GM12878 (cell line): ENCODE data around the gene CREB5. TPM values are rescaled to one million over a fixed set of nuclear protein-coding genes. Genes with fewer than 3 reads are reported as not detected.

Experiments
- ATAC-seq: fragments of 200-7000 bp; cut with Tn5 transposase; 3 replicates; pipeline ENCODE4 v1.9.1; 2020; ENCODE audit warnings: mild to moderate bottlenecking, moderate library complexity
- BruUV-seq: library from RNA; stranded (reverse); fragments of 400-500 nt; replicated peaks from 2 replicates; lab custom pipeline; 2021; lab: Mats Ljungman, UMichigan
- CTCF ChIA-PET: fragments of 300-600 bp; sonication (Branson Sonifier 250); formaldehyde crosslinking; extraction: SDS; loops from one replicate; lab custom pipeline; 2021; ENCODE audit warnings: inconsistent platforms; lab: Yijun Ruan, JAX
- POLR2A ChIA-PET: fragments of 350-600 bp; formaldehyde crosslinking; extraction: SDS; loops from one replicate; lab custom pipeline; 2021; ENCODE audit warnings: inconsistent platforms; lab: Charles Lee
- RAD21 ChIA-PET: fragments of 300-600 bp; sonication (Branson Sonifier 250); formaldehyde crosslinking; loops from one replicate; lab custom pipeline; 2023; ENCODE audit warnings: antibody characterized with exemption; ENCODE audit not compliant: unreplicated experiment; lab: Charles Lee
- SMC1A ChIA-PET: fragments of 300-600 bp; sonication (Branson Sonifier 250); formaldehyde crosslinking; loops from one replicate; lab custom pipeline; 2023; ENCODE audit not compliant: unreplicated experiment, uncharacterized antibody; lab: Charles Lee
- DNase-seq: peaks from one replicate; pipeline ENCODE4 v3.0.0-alpha.2; 2011; ENCODE audit warnings: low read depth, low spot score
- FAIRE-seq: peaks from 3 replicates; lab custom pipeline; 2011; peaks lifted over from hg19 to GRCh38; lab: Jason Lieb, UNC
- H2AFZ ChIP-seq: 2 replicates; pipeline ENCODE4 v1.6.0; 2011; ENCODE audit warnings: low read depth, low read length, control low read depth; ENCODE audit not compliant: control insufficient read depth
- H3K27ac ChIP-seq: 2 replicates; pipeline ENCODE4 v1.5.1; 2011; ENCODE audit warnings: control low read depth; ENCODE audit not compliant: control insufficient read depth, insufficient read depth
- H3K27me3 ChIP-seq, 2 experiments: replicated peaks in 1 of 2; 2 replicates each; pipeline versions ENCODE4 v1.6.0 to v1.6.1; 2011; ENCODE audit warnings: low read length in 1 of 2; ENCODE audit not compliant: control insufficient read depth in 2 of 2, insufficient read depth in 2 of 2
- H3K36me3 ChIP-seq, 2 experiments: 2 replicates each; pipeline ENCODE4 v1.5.1; 2011; ENCODE audit warnings: low read length in 1 of 2; ENCODE audit not compliant: control insufficient read depth in 2 of 2, insufficient read depth in 2 of 2
- H3K4me1 ChIP-seq: 2 replicates; pipeline ENCODE4 v1.6.1; 2011; ENCODE audit warnings: mild to moderate bottlenecking, low read length, moderate library complexity, mixed read lengths; ENCODE audit not compliant: control insufficient read depth, insufficient read depth
- H3K4me2 ChIP-seq: 2 replicates; pipeline ENCODE4 v1.6.0; 2011; ENCODE audit warnings: control low read depth; ENCODE audit not compliant: control insufficient read depth, insufficient read depth
- H3K4me3 ChIP-seq: fragments of 200-600 bp; sonication (generic); 2 replicates; pipeline ENCODE4 v1.5.1; 2016
- H3K79me2 ChIP-seq: 2 replicates; pipeline ENCODE4 v1.6.0; 2011; ENCODE audit warnings: low read length; ENCODE audit not compliant: control insufficient read depth, insufficient read depth
- H3K9ac ChIP-seq: 2 replicates; pipeline ENCODE4 v1.8.0; 2011; ENCODE audit warnings: low read length, control low read depth, mixed read lengths; ENCODE audit not compliant: control insufficient read depth, insufficient read depth
- H3K9me3 ChIP-seq: replicated peaks from 3 replicates; pipeline ENCODE4 v1.5.1; 2011; ENCODE audit warnings: mild to moderate bottlenecking, low read length; ENCODE audit not compliant: control insufficient read depth, insufficient read depth
- H4K20me1 ChIP-seq: 2 replicates; pipeline ENCODE4 v1.6.0; 2011; ENCODE audit not compliant: control insufficient read depth, insufficient read depth
- FOXM1 ChIP-seq: IDR thresholded peaks from 2 replicates; pipeline ENCODE4 v1.6.1; 2012; ENCODE audit warnings: low read depth, mild to moderate bottlenecking, inconsistent platforms, low read length, moderate library complexity
- JUND ChIP-seq: IDR thresholded peaks from 2 replicates; pipeline ENCODE4 v1.6.1; 2012; ENCODE audit warnings: low read depth, mild to moderate bottlenecking, low read length, improper control_type of control experiment, moderate library complexity
- MTA3 ChIP-seq: IDR thresholded peaks from 2 replicates; pipeline ENCODE4 v1.6.1; 2012; ENCODE audit warnings: low read length, inconsistent platforms, borderline replicate concordance
- NFXL1 ChIP-seq: fragments of 450-650 bp; IDR thresholded peaks from 2 replicates; pipeline ENCODE4 v1.6.1; 2017; ENCODE audit warnings: antibody characterized with exemption, mild to moderate bottlenecking, borderline replicate concordance
- NR2F1 ChIP-seq: fragments of 450-650 bp; conservative IDR thresholded peaks from 2 replicates; pipeline ENCODE4 v1.6.1; 2017; ENCODE audit warnings: mild to moderate bottlenecking
- NRF1 ChIP-seq: conservative IDR thresholded peaks from 2 replicates; pipeline ENCODE4 v1.6.1; 2011; ENCODE audit warnings: mild to moderate bottlenecking, low read depth, low read length, improper control_type of control experiment
- PAX5 ChIP-seq: IDR thresholded peaks from 2 replicates; pipeline ENCODE4 v1.6.1; 2011; ENCODE audit warnings: low read depth, low read length, borderline replicate concordance
- RUNX3 ChIP-seq: IDR thresholded peaks from 2 replicates; pipeline ENCODE4 v1.6.1; 2012; ENCODE audit warnings: low read length, inconsistent platforms
- STAT1 ChIP-seq: fragments of 450-650 bp; conservative IDR thresholded peaks from 2 replicates; pipeline ENCODE4 v1.6.1; 2014; ENCODE audit warnings: antibody characterized with exemption, mild to moderate bottlenecking
- TCF12 ChIP-seq: IDR thresholded peaks from 2 replicates; pipeline ENCODE4 v1.6.1; 2011; ENCODE audit warnings: low read depth, mild to moderate bottlenecking, low read length
- TCF3 ChIP-seq: IDR thresholded peaks from 2 replicates; pipeline ENCODE4 v1.6.1; 2012; ENCODE audit warnings: low read depth, mild to moderate bottlenecking, low read length, borderline replicate concordance; ENCODE audit not compliant: insufficient read depth
- ZSCAN29 ChIP-seq: fragments of 450-650 bp; IDR thresholded peaks from 2 replicates; pipeline ENCODE4 v1.6.1; 2017; ENCODE audit warnings: mild to moderate bottlenecking, moderate library complexity
- WGBS: methylation state at CpG from one replicate; pipeline ENCODE4 v1.1.6; 2016; ENCODE audit warnings: low lambda C conversion rate; ENCODE audit not compliant: insufficient replicate concordance, insufficient coverage; ENCODE audit errors: missing lambda C conversion rate; 5-methylcytosine and 5-hydroxymethylcytosine counted together
- in situ Hi-C: fragments of 300-500 bp; cut with MboI; formaldehyde crosslinking; loops from 9 replicates; pipeline ENCODE4 v1.14.3; 2018; ENCODE audit warnings: mixed read lengths
- intact Hi-C: fragments of 100-400 bp; cut with micrococcal nuclease; formaldehyde crosslinking; loops from one replicate; pipeline ENCODE4 v1.14.2; 2022; ENCODE audit not compliant: unreplicated experiment
- polyA plus RNA-seq, 11 experiments: library from polyadenylated mRNA; depleted of rRNA in 4 of 11; unstranded in 6 of 11; stranded (reverse) in 5 of 11; fragments of >200 nt; fragmentation: Nextera tagmentation in 4 of 11; fragmentation: Illumina TruSeq in 1 of 11; extraction: Ambion mirVana in 4 of 11; extraction: Trizol in 1 of 11; gene quantifications; 1 replicate in 1 of 11; 2 replicates in 10 of 11; pipeline versions ENCODE4 v1.2.1 to v1.2.3, GENCODE V29; 2011 to 2016; ENCODE audit warnings: inconsistent platforms in 2 of 11, missing spikeins in 2 of 11, low read depth in 1 of 11
- total RNA-seq, 4 experiments: library from RNA; depleted of rRNA in 3 of 4; stranded (reverse); fragments of >200 nt in 3 of 4; fragmentation: Illumina TruSeq in 1 of 4; extraction: Trizol in 1 of 4; gene quantifications; 2 replicates each; pipeline versions ENCODE4 v1.2.1 to v1.2.3, GENCODE V29; 2013 to 2021
- TF ChIP-seq, protein P1 (sequence below): fragments of 450-650 bp; IDR thresholded peaks from 2 replicates; pipeline ENCODE4 v1.6.1; 2017; ENCODE audit warnings: mild to moderate bottlenecking, moderate library complexity
- TF ChIP-seq, protein P2 (sequence below): fragments of 450-650 bp; IDR thresholded peaks from 2 replicates; pipeline ENCODE4 v1.6.1; 2016; ENCODE audit warnings: mild to moderate bottlenecking
- TF ChIP-seq, protein P3 (sequence below): fragments of 450-650 bp; IDR thresholded peaks from 2 replicates; pipeline ENCODE4 v1.6.1; 2017; ENCODE audit warnings: mild to moderate bottlenecking, moderate library complexity

The CREB5 gene
- total and polyA plus RNA-seq, 10 of the 15 experiments (the other 5 are each of a cell fraction or from before 2014, with no cell fraction given) = 12.9 to 74.1 (median 53.0) TPM

- TF ChIP-seq JUND = no peak
- no peak for TF ChIP-seq PAX5
- TF ChIP-seq, protein P1, sequence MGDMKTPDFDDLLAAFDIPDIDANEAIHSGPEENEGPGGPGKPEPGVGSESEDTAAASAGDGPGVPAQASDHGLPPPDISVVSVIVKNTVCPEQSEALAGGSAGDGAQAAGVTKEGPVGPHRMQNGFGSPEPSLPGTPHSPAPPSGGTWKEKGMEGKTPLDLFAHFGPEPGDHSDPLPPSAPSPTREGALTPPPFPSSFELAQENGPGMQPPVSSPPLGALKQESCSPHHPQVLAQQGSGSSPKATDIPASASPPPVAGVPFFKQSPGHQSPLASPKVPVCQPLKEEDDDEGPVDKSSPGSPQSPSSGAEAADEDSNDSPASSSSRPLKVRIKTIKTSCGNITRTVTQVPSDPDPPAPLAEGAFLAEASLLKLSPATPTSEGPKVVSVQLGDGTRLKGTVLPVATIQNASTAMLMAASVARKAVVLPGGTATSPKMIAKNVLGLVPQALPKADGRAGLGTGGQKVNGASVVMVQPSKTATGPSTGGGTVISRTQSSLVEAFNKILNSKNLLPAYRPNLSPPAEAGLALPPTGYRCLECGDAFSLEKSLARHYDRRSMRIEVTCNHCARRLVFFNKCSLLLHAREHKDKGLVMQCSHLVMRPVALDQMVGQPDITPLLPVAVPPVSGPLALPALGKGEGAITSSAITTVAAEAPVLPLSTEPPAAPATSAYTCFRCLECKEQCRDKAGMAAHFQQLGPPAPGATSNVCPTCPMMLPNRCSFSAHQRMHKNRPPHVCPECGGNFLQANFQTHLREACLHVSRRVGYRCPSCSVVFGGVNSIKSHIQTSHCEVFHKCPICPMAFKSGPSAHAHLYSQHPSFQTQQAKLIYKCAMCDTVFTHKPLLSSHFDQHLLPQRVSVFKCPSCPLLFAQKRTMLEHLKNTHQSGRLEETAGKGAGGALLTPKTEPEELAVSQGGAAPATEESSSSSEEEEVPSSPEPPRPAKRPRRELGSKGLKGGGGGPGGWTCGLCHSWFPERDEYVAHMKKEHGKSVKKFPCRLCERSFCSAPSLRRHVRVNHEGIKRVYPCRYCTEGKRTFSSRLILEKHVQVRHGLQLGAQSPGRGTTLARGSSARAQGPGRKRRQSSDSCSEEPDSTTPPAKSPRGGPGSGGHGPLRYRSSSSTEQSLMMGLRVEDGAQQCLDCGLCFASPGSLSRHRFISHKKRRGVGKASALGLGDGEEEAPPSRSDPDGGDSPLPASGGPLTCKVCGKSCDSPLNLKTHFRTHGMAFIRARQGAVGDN = no peak
- no peak for TF ChIP-seq RUNX3
- no peak for TF ChIP-seq MTA3
- TF ChIP-seq NFXL1 = no peak
These were observed 186.3 kb downstream of the CREB5 start (continued) for GRCh38 chr7:28598586-28598985.

- H3K36me3 ChIP-seq = peaks cover 0 to 2% of the 10 kb centered on the region in 2 experiments; a peak in 2 of 4 replicates
- in situ Hi-C loops (no loop called here), intact Hi-C loops (no loop called here)
- ChIA-PET CTCF (interaction anchor here (0.8 to 2.7 kb wide), 3 partner anchors 8 to 12 kb away, joined by 3 to 7 read pairs (median 3); no protein-coding TSS in a partner anchor), SMC1A (interaction anchor here (1.0 to 8.7 kb wide), 6 partner anchors 8 to 61 kb away, joined by 3 to 103 read pairs (median 7); no protein-coding TSS in a partner anchor), POLR2A (interaction anchor here (0.5 to 1.0 kb wide), 2 partner anchors 24 to 145 kb away, joined by 3 to 5 read pairs; no protein-coding TSS in a partner anchor), RAD21 (interaction anchor here (1.1 kb wide), 1 partner anchor 24 kb away, joined by 4 read pairs; no protein-coding TSS in a partner anchor)
- no peaks in the 10 kb centered on the region for H3K27me3 ChIP-seq
- no peak overlapping the region for H3K9ac ChIP-seq
- FAIRE-seq (no peak), DNase-seq (no peak), ATAC-seq (no peak)
- no peak overlapping the region for H3K27ac ChIP-seq
- no peaks in the 10 kb centered on the region; the same call in 2 of the 3 replicates for H3K9me3 ChIP-seq
- H3K4me1 ChIP-seq = no peaks in the 10 kb centered on the region
- H3K4me3 ChIP-seq = no peak overlapping the region
- H3K4me2 ChIP-seq = no peak overlapping the region
- no peaks in the 10 kb centered on the region for H4K20me1 ChIP-seq
- no TSS peak for BruUV-seq
- no peaks in the 10 kb centered on the region for H3K79me2 ChIP-seq
- WGBS = 69% methylated on average over 5 of the region's 5 CpGs
- H2AFZ ChIP-seq = no peak overlapping the region
- TF ChIP-seq FOXM1 (no peak), NRF1 (no peak), ZSCAN29 (no peak), STAT1 (no peak), NR2F1 (no peak), TCF12 (no peak), TCF3 (no peak)
- TF ChIP-seq, protein P2, sequence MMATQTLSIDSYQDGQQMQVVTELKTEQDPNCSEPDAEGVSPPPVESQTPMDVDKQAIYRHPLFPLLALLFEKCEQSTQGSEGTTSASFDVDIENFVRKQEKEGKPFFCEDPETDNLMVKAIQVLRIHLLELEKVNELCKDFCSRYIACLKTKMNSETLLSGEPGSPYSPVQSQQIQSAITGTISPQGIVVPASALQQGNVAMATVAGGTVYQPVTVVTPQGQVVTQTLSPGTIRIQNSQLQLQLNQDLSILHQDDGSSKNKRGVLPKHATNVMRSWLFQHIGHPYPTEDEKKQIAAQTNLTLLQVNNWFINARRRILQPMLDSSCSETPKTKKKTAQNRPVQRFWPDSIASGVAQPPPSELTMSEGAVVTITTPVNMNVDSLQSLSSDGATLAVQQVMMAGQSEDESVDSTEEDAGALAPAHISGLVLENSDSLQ = no peak
- TF ChIP-seq, protein P3, sequence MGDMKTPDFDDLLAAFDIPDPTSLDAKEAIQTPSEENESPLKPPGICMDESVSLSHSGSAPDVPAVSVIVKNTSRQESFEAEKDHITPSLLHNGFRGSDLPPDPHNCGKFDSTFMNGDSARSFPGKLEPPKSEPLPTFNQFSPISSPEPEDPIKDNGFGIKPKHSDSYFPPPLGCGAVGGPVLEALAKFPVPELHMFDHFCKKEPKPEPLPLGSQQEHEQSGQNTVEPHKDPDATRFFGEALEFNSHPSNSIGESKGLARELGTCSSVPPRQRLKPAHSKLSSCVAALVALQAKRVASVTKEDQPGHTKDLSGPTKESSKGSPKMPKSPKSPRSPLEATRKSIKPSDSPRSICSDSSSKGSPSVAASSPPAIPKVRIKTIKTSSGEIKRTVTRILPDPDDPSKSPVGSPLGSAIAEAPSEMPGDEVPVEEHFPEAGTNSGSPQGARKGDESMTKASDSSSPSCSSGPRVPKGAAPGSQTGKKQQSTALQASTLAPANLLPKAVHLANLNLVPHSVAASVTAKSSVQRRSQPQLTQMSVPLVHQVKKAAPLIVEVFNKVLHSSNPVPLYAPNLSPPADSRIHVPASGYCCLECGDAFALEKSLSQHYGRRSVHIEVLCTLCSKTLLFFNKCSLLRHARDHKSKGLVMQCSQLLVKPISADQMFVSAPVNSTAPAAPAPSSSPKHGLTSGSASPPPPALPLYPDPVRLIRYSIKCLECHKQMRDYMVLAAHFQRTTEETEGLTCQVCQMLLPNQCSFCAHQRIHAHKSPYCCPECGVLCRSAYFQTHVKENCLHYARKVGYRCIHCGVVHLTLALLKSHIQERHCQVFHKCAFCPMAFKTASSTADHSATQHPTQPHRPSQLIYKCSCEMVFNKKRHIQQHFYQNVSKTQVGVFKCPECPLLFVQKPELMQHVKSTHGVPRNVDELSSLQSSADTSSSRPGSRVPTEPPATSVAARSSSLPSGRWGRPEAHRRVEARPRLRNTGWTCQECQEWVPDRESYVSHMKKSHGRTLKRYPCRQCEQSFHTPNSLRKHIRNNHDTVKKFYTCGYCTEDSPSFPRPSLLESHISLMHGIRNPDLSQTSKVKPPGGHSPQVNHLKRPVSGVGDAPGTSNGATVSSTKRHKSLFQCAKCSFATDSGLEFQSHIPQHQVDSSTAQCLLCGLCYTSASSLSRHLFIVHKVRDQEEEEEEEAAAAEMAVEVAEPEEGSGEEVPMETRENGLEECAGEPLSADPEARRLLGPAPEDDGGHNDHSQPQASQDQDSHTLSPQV = no peak
These were observed 187.1 kb downstream of the CREB5 start for GRCh38 chr7:28599411-28599810.
